ENCODE measurements around the gene CCND2. TPM values are rescaled to one million over a fixed set of nuclear protein-coding genes. Genes with fewer than 3 reads are reported as not detected.

The CCND2 gene
- total RNA-seq (100 to 1,000 TPM in 3 of 4 donors, 10 to 100 TPM in 1; 98.7 to 178 (median 149) TPM), polyA plus RNA-seq (10 to 100 TPM in 1 of 3 donors, 1 to 10 TPM in 2; 7.8 to 35.0 (median 8.6) TPM)

- 0 to 1% methylated on average over 52 of the region's 52 CpGs for WGBS, 2 donors
- Histone ChIP-seq H3K4me3 (peak within 1 kb of the TSS; percentile 67 to 94 (median 86)), H3K27ac (peak within 1 kb of the TSS; percentile 93 to 99 (median 95)), H3K27me3 (no peaks in the 10 kb centered on the region), H3K9me3 (no peaks in the 10 kb centered on the region), H3K36me3 (peaks cover 0 to 25% (median 2%) of the 10 kb centered on the region in 4 donors), H3K4me1 (peaks cover 0 to 60% (median 57%) of the 10 kb centered on the region in 4 donors)
- DNase-seq: peak; percentile 99
- intact Hi-C loops (cut with DNase I): loop anchor here (2.0 to 10.0 kb wide), 2 partner anchors 401 to 1199 kb away; partner anchors contain the start of genes PARP11 and TSPAN9
- TF ChIP-seq POLR2A (IDR thresholded peaks at IDR 0.05) (peak; percentile 98 to 99), POLR2AphosphoS5 (IDR thresholded peaks at IDR 0.05) (peak; percentile 100), CTCF (IDR thresholded peaks at IDR 0.05) (no peak)
Observed at GRCh38 chr12:4273652-4274395, at the start of gene CCND2. Gene CCND2 (plus strand): TSS chr12:4273762. CDS start chr12:4274041, 279 bp downstream.

GRCh38 chr12:4224206-4224889 lies 49.2 kb upstream of the CCND2 start:
- intact Hi-C loops (cut with DNase I): no loop called here
- TF ChIP-seq CTCF (IDR thresholded peaks at IDR 0.05) (no peak), EP300 (IDR thresholded peaks at IDR 0.05) (no peak), POLR2A (IDR thresholded peaks at IDR 0.05) (no peak), POLR2AphosphoS5 (IDR thresholded peaks at IDR 0.05) (no peak)
- DNase-seq: no peak

GRCh38 chr12:4225571-4225970 lies 48.0 kb upstream of the CCND2 start:
- TF ChIP-seq POLR2AphosphoS5 (IDR thresholded peaks at IDR 0.05) (no peak), CTCF (IDR thresholded peaks at IDR 0.05) (no peak), POLR2A (IDR thresholded peaks at IDR 0.05) (no peak), EP300 (IDR thresholded peaks at IDR 0.05) (no peak)
- 94% methylated on average over 3 of the region's 3 CpGs for WGBS, 2 donors
- intact Hi-C loops (cut with DNase I): no loop called here

More at GRCh38 chr12:4224206-4224889, 49.2 kb upstream of the CCND2 start:
- no peaks in the 10 kb centered on the region for H3K36me3 ChIP-seq
- H3K27me3 ChIP-seq: no peaks in the 10 kb centered on the region
- no peak overlapping the region for H3K4me3 ChIP-seq
- WGBS, 2 donors: 63 to 79% methylated on average over 15 of the region's 15 CpGs
- no peaks in the 10 kb centered on the region for H3K4me1 ChIP-seq
- no peak overlapping the region for H3K27ac ChIP-seq
- no peaks in the 10 kb centered on the region for H3K9me3 ChIP-seq

GRCh38 chr12:4227046-4227445 lies 46.5 kb upstream of the CCND2 start:
- H3K4me1 ChIP-seq: no peaks in the 10 kb centered on the region
- no peaks in the 10 kb centered on the region for H3K9me3 ChIP-seq
- DNase-seq: no peak
- no peak for TF ChIP-seq POLR2AphosphoS5 (IDR thresholded peaks at IDR 0.05)
- TF ChIP-seq EP300 (IDR thresholded peaks at IDR 0.05): no peak
- TF ChIP-seq CTCF (IDR thresholded peaks at IDR 0.05): no peak
- H3K27me3 ChIP-seq: no peaks in the 10 kb centered on the region
- no peak overlapping the region for H3K4me3 ChIP-seq
- WGBS, 2 donors: 81 to 91% methylated on average over 5 of the region's 5 CpGs
- intact Hi-C loops (cut with DNase I): no loop called here
- no peak overlapping the region for H3K27ac ChIP-seq
- H3K36me3 ChIP-seq: no peaks in the 10 kb centered on the region

More at GRCh38 chr12:4225571-4225970, 48.0 kb upstream of the CCND2 start:
- no peaks in the 10 kb centered on the region for H3K4me1 ChIP-seq
- H3K4me3 ChIP-seq: no peak overlapping the region
- no peaks in the 10 kb centered on the region for H3K36me3 ChIP-seq
- no peak for DNase-seq
- no peaks in the 10 kb centered on the region for H3K9me3 ChIP-seq
- H3K27ac ChIP-seq: no peak overlapping the region
- no peaks in the 10 kb centered on the region for H3K27me3 ChIP-seq
